Heart left ventricle (tissue), 16 donors: ENCODE data around the gene CAND1. TPM values are rescaled to one million over a fixed set of nuclear protein-coding genes. Genes with fewer than 3 reads are reported as not detected.

Source experiments
- ATAC-seq, 4 donors: fragments of 200-7000 bp; cut with Tn5 transposase; one replicate each; pipeline ENCODE4 v1.9.1; 2020 to 2022; ENCODE audit warnings: moderate library complexity in 4 of 4, mild to moderate bottlenecking in 3 of 4, moderate number of reproducible peaks in 1 of 4
- DNase-seq, 5 donors: peaks; one replicate each; pipeline ENCODE4 v3.0.0-alpha.2; 2020
- H3K27ac ChIP-seq, 12 donors: fragments of 200-600 bp; sonication (generic) in 4 of 12; one replicate each; pipeline versions ENCODE4 v1.5.0 to v1.8.0; 2016 to 2022; ENCODE audit warnings: mild to moderate bottlenecking in 2 of 12
- H3K27me3 ChIP-seq, 9 donors: fragments of 200-600 bp; sonication (generic) in 2 of 9; one replicate each; pipeline versions ENCODE4 v1.5.1 to v1.8.0; 2016 to 2022; ENCODE audit warnings: mild to moderate bottlenecking in 3 of 9
- H3K36me3 ChIP-seq, 9 donors: fragments of 200-600 bp; sonication (generic) in 2 of 9; one replicate each; pipeline versions ENCODE4 v1.5.0 to v1.8.0; 2018 to 2022; ENCODE audit warnings: mild to moderate bottlenecking in 2 of 9
- H3K4me1 ChIP-seq, 12 donors: fragments of 200-600 bp; sonication (generic) in 4 of 12; one replicate each; pipeline versions ENCODE4 v1.5.0 to v1.8.0; 2016 to 2022; ENCODE audit warnings: mild to moderate bottlenecking in 3 of 12
- H3K4me3 ChIP-seq, 12 donors: fragments of 200-600 bp; sonication (generic) in 4 of 12; one replicate each; pipeline versions ENCODE4 v1.5.0 to v1.8.0; 2017 to 2022; ENCODE audit warnings: mild to moderate bottlenecking in 9 of 12, moderate library complexity in 4 of 12
- H3K9me3 ChIP-seq, 12 donors: fragments of 200-600 bp; sonication (generic) in 4 of 12; one replicate each; pipeline versions ENCODE4 v1.5.0 to v1.8.0; 2016 to 2022; ENCODE audit warnings: mild to moderate bottlenecking in 1 of 12
- POLR2A ChIP-seq, 2 donors: fragments of 450-650 bp; IDR thresholded peaks; one replicate each; pipeline ENCODE4 v1.6.1; 2017; ENCODE audit warnings: antibody characterized with exemption in 2 of 2, mild to moderate bottlenecking in 2 of 2, moderate library complexity in 2 of 2
- WGBS, 4 donors: extraction: QIAGEN DNeasy Blood & Tissue Kit in 2 of 4; methylation state at CpG; one replicate each; pipeline versions ENCODE4 v1.1.5 to v1.1.7; 2013 to 2018; 5-methylcytosine and 5-hydroxymethylcytosine counted together
- intact Hi-C, 10 donors: fragments of 100-400 bp; cut with DNase I; formaldehyde crosslinking; loops; one replicate each; pipeline versions ENCODE4 v1.11.1 to v1.14.2; 2022
- polyA plus RNA-seq, 2 donors: library from polyadenylated mRNA; stranded (reverse); fragments of 200-250 nt; gene quantifications; one replicate each; pipeline ENCODE4 v1.2.3, GENCODE V29; 2013
- total RNA-seq, 9 donors: library from RNA; depleted of rRNA in 2 of 9; stranded (reverse); fragments of >200 nt in 2 of 9; fragmentation: NEBNext Ultra II Directional in 3 of 9; extraction: Animal tissue kit (Norgen Biotek cat#: 25700) in 3 of 9; gene quantifications; one replicate each; pipeline versions ENCODE4 v1.1.0 to v1.2.4, GENCODE V29; 2016 to 2023
- TF ChIP-seq, protein P1 (sequence below), 12 donors: fragments of 200-600 bp; sonication (generic) in 4 of 12; IDR thresholded peaks; one replicate each; pipeline versions ENCODE4 v1.5.0 to v1.8.0; 2018 to 2022; ENCODE audit warnings: antibody characterized with exemption in 12 of 12, mild to moderate bottlenecking in 5 of 12
- donor health status: ischemic (EF 13 %, LVEDD 7.1; RV severe dilation, severe dysfunction).
- donor health status: healthy with polysubstance abuse.
- donor health status: DM: no; HTN: yes; CAD: no.
- donor health status: DM: no; HTN: no; CAD: no.
- donor health status: ischemic (EF 25% LVEDD 6.9; RV normal size, moderate dysfunction).
- donor health status: ischemic (EF 25% LVEDD 5.7; RV mildly dilated, moderate dysfunction).
- donor health status: healthy.
- donor health status: DM: yes; HTN: yes; CAD: no.
- donor health status: ischemic (EF 35%, LVEDD 5.7; RV mildly dilated, moderate dysfunction).
- donor health status: nonischemic (EF 11% LVEDD 7.7; RV severe dilation, severe dysfunction).
- donor health status: DM: yes; HTN: yes; CAD: no.
- donor health status: PGD.
- donor health status: ischemic (EF 29% LVEDD 5.4; RV normal size, mild dysfunction).
- donor health status: nonischemic (EF 23%, LVEDD 6.1; RV moderate dilation, normal function).

Gene CAND1
- total and polyA plus RNA-seq, 11 donors: 5.8 to 69.0 (median 30.9) TPM

DNA sequence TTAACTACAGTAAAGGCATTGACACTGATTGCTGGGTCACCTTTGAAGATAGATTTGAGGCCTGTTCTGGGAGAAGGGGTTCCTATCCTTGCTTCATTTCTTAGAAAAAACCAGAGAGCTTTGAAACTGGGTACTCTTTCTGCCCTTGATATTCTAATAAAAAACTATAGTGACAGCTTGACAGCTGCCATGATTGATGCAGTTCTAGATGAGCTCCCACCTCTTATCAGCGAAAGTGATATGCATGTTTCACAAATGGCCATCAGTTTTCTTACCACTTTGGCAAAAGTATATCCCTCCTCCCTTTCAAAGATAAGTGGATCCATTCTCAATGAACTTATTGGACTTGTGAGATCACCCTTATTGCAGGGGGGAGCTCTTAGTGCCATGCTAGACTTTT is 36.4 kb downstream of the CAND1 start:
- intact Hi-C loops: no loop called here
- no peaks in the 10 kb centered on the region for H3K27me3 ChIP-seq
- no peaks in the 10 kb centered on the region for H3K9me3 ChIP-seq
- TF ChIP-seq, protein P1, sequence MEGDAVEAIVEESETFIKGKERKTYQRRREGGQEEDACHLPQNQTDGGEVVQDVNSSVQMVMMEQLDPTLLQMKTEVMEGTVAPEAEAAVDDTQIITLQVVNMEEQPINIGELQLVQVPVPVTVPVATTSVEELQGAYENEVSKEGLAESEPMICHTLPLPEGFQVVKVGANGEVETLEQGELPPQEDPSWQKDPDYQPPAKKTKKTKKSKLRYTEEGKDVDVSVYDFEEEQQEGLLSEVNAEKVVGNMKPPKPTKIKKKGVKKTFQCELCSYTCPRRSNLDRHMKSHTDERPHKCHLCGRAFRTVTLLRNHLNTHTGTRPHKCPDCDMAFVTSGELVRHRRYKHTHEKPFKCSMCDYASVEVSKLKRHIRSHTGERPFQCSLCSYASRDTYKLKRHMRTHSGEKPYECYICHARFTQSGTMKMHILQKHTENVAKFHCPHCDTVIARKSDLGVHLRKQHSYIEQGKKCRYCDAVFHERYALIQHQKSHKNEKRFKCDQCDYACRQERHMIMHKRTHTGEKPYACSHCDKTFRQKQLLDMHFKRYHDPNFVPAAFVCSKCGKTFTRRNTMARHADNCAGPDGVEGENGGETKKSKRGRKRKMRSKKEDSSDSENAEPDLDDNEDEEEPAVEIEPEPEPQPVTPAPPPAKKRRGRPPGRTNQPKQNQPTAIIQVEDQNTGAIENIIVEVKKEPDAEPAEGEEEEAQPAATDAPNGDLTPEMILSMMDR (IDR thresholded peaks at IDR 0.05): no peak
- TF ChIP-seq POLR2A (IDR thresholded peaks at IDR 0.05): no peak
- no peaks in the 10 kb centered on the region for H3K4me1 ChIP-seq
- WGBS, 4 donors: 86 to 96% (median 92%) methylated on average over 1 of the region's 1 CpG
- no peak overlapping the region for H3K27ac ChIP-seq
- H3K36me3 ChIP-seq: peaks cover 0 to 99% (median 92%) of the 10 kb centered on the region in 9 donors
- DNase-seq (no peak), ATAC-seq (no peak)
- H3K4me3 ChIP-seq: no peak overlapping the region

DNA sequence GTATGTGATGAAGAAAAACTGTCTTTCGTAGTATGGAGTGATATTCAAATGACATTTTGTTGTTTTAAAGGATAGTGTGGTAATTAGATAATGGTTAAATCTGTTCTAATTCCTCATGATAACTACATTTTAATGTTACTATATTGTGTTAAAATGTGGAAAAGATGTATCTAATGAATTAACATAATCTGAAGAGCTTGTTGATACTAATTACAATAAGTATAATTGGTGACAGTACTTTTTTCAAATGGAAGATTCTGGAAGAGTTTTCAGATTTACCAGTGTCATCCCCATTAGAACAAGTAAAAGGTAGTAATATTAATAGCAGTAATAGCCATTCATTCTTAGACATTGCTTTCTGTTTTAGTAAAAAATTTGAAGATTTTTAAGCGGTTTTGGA is 37.6 kb downstream of the CAND1 start:
- peaks cover 0 to 100% (median 98%) of the 10 kb centered on the region in 9 donors for H3K36me3 ChIP-seq
- intact Hi-C loops: no loop called here
- TF ChIP-seq POLR2A (IDR thresholded peaks at IDR 0.05): no peak
- TF ChIP-seq, protein P1 (IDR thresholded peaks at IDR 0.05): no peak
- no peak overlapping the region for H3K27ac ChIP-seq
- H3K4me3 ChIP-seq: no peak overlapping the region
- 96 to 99% (median 98%) methylated on average over 2 of the region's 2 CpGs for WGBS, 4 donors
- no peaks in the 10 kb centered on the region for H3K9me3 ChIP-seq
- no peak for ATAC-seq
- no peaks in the 10 kb centered on the region for H3K27me3 ChIP-seq
- H3K4me1 ChIP-seq: no peaks in the 10 kb centered on the region
- no peak for DNase-seq

DNA sequence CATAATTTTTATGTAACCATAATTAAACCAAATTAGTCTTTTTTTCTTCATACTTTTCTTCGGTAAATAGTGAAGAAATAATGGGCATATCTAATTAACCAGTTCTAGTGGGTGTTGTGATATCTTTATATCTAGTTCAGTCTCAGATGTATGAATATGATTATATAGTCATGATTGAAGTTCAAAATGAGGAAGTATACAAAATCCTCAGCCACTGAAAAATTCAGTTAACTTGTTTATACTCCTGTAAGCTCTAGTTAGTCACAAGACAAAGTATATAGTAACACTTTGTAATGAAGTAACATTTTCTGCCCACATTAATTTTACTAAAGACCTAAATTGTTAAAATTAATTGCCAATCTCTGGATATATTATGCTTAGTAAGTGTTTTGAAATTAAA is 46.5 kb downstream of the CAND1 start:
- Histone ChIP-seq H3K9me3 (no peaks in the 10 kb centered on the region), H3K4me1 (no peaks in the 10 kb centered on the region), H3K27ac (no peak overlapping the region), H3K27me3 (no peaks in the 10 kb centered on the region), H3K36me3 (peaks cover 0 to 75% (median 56%) of the 10 kb centered on the region in 9 donors), H3K4me3 (no peak overlapping the region)
- no peak for TF ChIP-seq POLR2A (IDR thresholded peaks at IDR 0.05)
- TF ChIP-seq, protein P1 (IDR thresholded peaks at IDR 0.05): no peak
- DNase-seq (no peak), ATAC-seq (no peak)
- WGBS, 4 donors: 86 to 89% (median 89%) methylated on average over 1 of the region's 1 CpG
- intact Hi-C loops: no loop called here

DNA sequence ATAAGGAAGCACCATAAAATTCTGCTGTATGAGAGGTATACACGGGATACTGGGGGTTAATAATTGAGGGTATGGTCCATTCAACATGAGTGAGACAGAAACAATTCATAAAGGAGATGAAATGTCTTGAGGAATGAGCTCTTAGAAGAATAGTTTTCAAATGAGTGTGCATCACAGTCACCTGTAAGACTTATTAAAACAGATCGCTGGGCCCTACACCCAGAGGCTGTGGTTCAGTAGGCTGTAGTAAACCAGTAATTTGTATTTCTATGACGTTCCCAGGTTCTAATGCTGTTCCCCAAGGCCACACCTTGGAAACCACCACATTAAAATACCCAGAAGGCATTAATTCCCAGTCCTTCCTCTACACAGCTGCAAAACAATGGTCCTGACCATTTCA is 49.6 kb downstream of the CAND1 start:
- Histone ChIP-seq H3K27ac (no peak overlapping the region), H3K36me3 (peaks cover 0 to 49% (median 25%) of the 10 kb centered on the region in 9 donors), H3K27me3 (no peaks in the 10 kb centered on the region), H3K4me1 (no peaks in the 10 kb centered on the region), H3K9me3 (no peaks in the 10 kb centered on the region), H3K4me3 (no peak overlapping the region)
- DNase-seq (no peak), ATAC-seq (no peak)
- WGBS, 4 donors: 85 to 98% (median 88%) methylated on average over 3 of the region's 3 CpGs
- no peak for TF ChIP-seq POLR2A (IDR thresholded peaks at IDR 0.05)
- TF ChIP-seq, protein P1 (IDR thresholded peaks at IDR 0.05): no peak
- intact Hi-C loops: no loop called here
